ENCODE data around the gene MARK4. TPM values are rescaled to one million over a fixed set of nuclear protein-coding genes. Genes with fewer than 3 reads are reported as not detected.

MARK4 gene
- total and polyA plus RNA-seq, 2 experiments from 2014 or later: 14.8 to 23.0 TPM

DNA sequence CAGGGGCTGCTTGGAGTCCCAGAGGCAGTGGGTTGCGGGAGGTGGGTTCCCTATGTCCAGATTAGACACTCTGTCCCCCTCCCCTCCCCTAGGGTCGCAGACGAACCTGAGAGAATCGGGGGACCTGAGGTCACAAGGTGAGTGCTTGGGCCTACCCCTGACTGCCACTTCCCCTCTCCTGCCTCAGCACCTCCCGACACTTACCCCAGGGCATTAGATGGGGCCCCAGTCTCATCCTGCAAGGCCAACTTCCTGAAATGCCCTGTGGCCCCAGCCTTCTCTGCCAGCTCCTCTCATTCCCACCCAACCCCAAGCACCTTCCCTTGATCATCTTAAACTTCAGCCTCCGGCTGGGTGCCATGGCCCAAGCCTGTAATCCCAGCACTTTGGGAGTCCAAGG is 48.6 kb downstream of the MARK4 start:
- H3K9me2 ChIP-seq (replicated peaks; ENCODE audit: insufficient read depth): no peaks in the 10 kb centered on the region
- TF ChIP-seq EZH2 (IDR thresholded peaks at IDR 0.05; ENCODE audit: borderline replicate concordance) (no peak), EZH2phosphoT487 (IDR thresholded peaks at IDR 0.05; ENCODE audit: low read depth, severe bottlenecking, unreplicated experiment) (no peak)
- TF ChIP-seq, protein P1, sequence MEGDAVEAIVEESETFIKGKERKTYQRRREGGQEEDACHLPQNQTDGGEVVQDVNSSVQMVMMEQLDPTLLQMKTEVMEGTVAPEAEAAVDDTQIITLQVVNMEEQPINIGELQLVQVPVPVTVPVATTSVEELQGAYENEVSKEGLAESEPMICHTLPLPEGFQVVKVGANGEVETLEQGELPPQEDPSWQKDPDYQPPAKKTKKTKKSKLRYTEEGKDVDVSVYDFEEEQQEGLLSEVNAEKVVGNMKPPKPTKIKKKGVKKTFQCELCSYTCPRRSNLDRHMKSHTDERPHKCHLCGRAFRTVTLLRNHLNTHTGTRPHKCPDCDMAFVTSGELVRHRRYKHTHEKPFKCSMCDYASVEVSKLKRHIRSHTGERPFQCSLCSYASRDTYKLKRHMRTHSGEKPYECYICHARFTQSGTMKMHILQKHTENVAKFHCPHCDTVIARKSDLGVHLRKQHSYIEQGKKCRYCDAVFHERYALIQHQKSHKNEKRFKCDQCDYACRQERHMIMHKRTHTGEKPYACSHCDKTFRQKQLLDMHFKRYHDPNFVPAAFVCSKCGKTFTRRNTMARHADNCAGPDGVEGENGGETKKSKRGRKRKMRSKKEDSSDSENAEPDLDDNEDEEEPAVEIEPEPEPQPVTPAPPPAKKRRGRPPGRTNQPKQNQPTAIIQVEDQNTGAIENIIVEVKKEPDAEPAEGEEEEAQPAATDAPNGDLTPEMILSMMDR (IDR thresholded peaks at IDR 0.05; ENCODE audit: poor library complexity): no peak
- H3K27ac ChIP-seq: no peak overlapping the region
- H3K4me2 ChIP-seq: no peak overlapping the region
- peaks cover 4% of the 10 kb centered on the region for H3K36me3 ChIP-seq (replicated peaks; ENCODE audit: insufficient read depth, low read depth)
- no peaks in the 10 kb centered on the region for H3K4me1 ChIP-seq (ENCODE audit: insufficient read depth)
- H3K4me3 ChIP-seq: no peak overlapping the region
- no peak for DNase-seq (ENCODE audit: low spot score)
- no peaks in the 10 kb centered on the region for H3K27me3 ChIP-seq
- no peaks in the 10 kb centered on the region for H3K9me3 ChIP-seq (ENCODE audit: low read depth)
- 99% methylated on average over 6 of the region's 6 CpGs for whole genome bisulfite sequencing (ENCODE audit: low lambda C conversion rate, missing lambda C conversion rate)
- no peak overlapping the region for H2AFZ ChIP-seq
- H4K20me1 ChIP-seq (ENCODE audit: insufficient read depth, poor library complexity, severe bottlenecking): no peaks in the 10 kb centered on the region
- H3K79me2 ChIP-seq: no peaks in the 10 kb centered on the region

DNA sequence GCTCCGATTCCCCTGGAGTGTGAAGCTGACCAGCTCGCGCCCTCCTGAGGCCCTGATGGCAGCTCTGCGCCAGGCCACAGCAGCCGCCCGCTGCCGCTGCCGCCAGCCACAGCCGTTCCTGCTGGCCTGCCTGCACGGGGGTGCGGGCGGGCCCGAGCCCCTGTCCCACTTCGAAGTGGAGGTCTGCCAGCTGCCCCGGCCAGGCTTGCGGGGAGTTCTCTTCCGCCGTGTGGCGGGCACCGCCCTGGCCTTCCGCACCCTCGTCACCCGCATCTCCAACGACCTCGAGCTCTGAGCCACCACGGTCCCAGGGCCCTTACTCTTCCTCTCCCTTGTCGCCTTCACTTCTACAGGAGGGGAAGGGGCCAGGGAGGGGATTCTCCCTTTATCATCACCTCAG is 51.3 kb downstream of the MARK4 start:
- H3K36me3 ChIP-seq (replicated peaks; ENCODE audit: insufficient read depth, low read depth): no peaks in the 10 kb centered on the region
- no peaks in the 10 kb centered on the region for H3K4me1 ChIP-seq (ENCODE audit: insufficient read depth)
- H3K79me2 ChIP-seq: no peaks in the 10 kb centered on the region
- 98% methylated on average over 26 of the region's 27 CpGs for WGBS (ENCODE audit: low lambda C conversion rate, missing lambda C conversion rate)
- no peaks in the 10 kb centered on the region for H3K27me3 ChIP-seq
- H3K4me3 ChIP-seq: no peak overlapping the region
- no peak overlapping the region for H3K4me2 ChIP-seq
- no peaks in the 10 kb centered on the region for H3K9me2 ChIP-seq (replicated peaks; ENCODE audit: insufficient read depth)
- TF ChIP-seq EZH2 (IDR thresholded peaks at IDR 0.05; ENCODE audit: borderline replicate concordance) (no peak), EZH2phosphoT487 (IDR thresholded peaks at IDR 0.05; ENCODE audit: low read depth, severe bottlenecking, unreplicated experiment) (no peak)
- TF ChIP-seq, protein P1 (IDR thresholded peaks at IDR 0.05; ENCODE audit: poor library complexity): no peak
- no peaks in the 10 kb centered on the region for H3K9me3 ChIP-seq (ENCODE audit: low read depth)
- no peaks in the 10 kb centered on the region for H4K20me1 ChIP-seq (ENCODE audit: insufficient read depth, poor library complexity, severe bottlenecking)
- no peak overlapping the region for H3K27ac ChIP-seq
- DNase-seq (ENCODE audit: low spot score): no peak
- H2AFZ ChIP-seq: no peak overlapping the region

DNA sequence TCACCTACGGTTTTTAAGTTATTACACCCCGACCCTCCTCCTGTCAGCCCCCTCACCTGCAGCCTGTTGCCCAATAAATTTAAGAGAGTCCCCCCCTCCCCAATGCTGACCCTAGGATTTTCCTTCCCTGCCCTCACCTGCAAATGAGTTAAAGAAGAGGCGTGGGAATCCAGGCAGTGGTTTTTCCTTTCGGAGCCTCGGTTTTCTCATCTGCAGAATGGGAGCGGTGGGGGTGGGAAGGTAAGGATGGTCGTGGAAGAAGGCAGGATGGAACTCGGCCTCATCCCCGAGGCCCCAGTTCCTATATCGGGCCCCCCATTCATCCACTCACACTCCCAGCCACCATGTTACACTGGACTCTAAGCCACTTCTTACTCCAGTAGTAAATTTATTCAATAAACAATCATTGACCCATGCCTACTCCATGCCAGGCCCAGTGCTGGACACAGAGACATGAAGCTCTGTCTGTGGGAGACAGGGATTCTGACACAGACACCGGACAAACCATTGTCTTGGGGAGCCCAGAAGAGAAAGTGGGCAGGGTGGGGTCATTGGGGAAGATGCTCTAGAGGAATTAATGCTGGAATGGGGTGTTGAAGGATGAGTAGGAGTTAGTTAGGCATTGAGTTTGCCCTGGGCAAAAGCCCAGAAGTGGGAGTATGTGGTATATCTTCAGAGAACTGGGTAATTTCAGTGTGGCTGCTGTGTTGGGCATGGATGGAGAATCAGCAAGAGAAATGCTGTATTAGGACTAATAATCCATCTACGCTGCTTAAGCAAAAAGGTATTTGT is 52.4 kb downstream of the MARK4 start:
- 95% methylated on average over 12 of the region's 12 CpGs for WGBS (ENCODE audit: low lambda C conversion rate, missing lambda C conversion rate)
- H3K36me3 ChIP-seq (replicated peaks; ENCODE audit: insufficient read depth, low read depth): no peaks in the 10 kb centered on the region
- no peaks in the 10 kb centered on the region for H4K20me1 ChIP-seq (ENCODE audit: insufficient read depth, poor library complexity, severe bottlenecking)
- no peaks in the 10 kb centered on the region for H3K9me3 ChIP-seq (ENCODE audit: low read depth)
- H3K4me3 ChIP-seq: no peak overlapping the region
- no peaks in the 10 kb centered on the region for H3K9me2 ChIP-seq (replicated peaks; ENCODE audit: insufficient read depth)
- no peak for DNase-seq (ENCODE audit: low spot score)
- no peak overlapping the region for H2AFZ ChIP-seq
- no peak overlapping the region for H3K27ac ChIP-seq
- H3K79me2 ChIP-seq: no peaks in the 10 kb centered on the region
- H3K4me1 ChIP-seq (ENCODE audit: insufficient read depth): no peaks in the 10 kb centered on the region
- no peak overlapping the region for H3K4me2 ChIP-seq
- H3K27me3 ChIP-seq: no peaks in the 10 kb centered on the region
- TF ChIP-seq, protein P1 (IDR thresholded peaks at IDR 0.05; ENCODE audit: poor library complexity): no peak
- TF ChIP-seq EZH2 (IDR thresholded peaks at IDR 0.05; ENCODE audit: borderline replicate concordance) (no peak), EZH2phosphoT487 (IDR thresholded peaks at IDR 0.05; ENCODE audit: low read depth, severe bottlenecking, unreplicated experiment) (no peak)

Data from hepatocyte (in vitro differentiated cells).